H1 (cell line): Measurements from ENCODE around the gene ZDHHC9. TPM values are rescaled to one million over a fixed set of nuclear protein-coding genes. Genes with fewer than 3 reads are reported as not detected.

ENCODE experiments used
- ASH2L ChIP-seq: fragments of 200-600, 300-600 bp; sonication (generic); IDR thresholded peaks from one replicate; pipeline ENCODE4 v1.7.1; 2017; ENCODE audit warnings: low read length
- CHD1 ChIP-seq: IDR thresholded peaks from 2 replicates; pipeline ENCODE4 v1.6.1; 2012; ENCODE audit warnings: low read depth, low read length, improper control_type of control experiment
- EZH2 ChIP-seq: fragments of 200-600 bp; sonication (generic); IDR thresholded peaks from 2 replicates; pipeline ENCODE4 v1.7.1; 2012; ENCODE audit warnings: low read depth, mild to moderate bottlenecking, moderate library complexity, low read length, inconsistent platforms; ENCODE audit not compliant: severe bottlenecking
- RAD21 ChIP-seq, 2 experiments: IDR thresholded peaks in 1 of 2; conservative IDR thresholded peaks in 1 of 2; 2 replicates each; pipeline ENCODE4 v1.6.1; 2011; ENCODE audit warnings: low read depth in 2 of 2, low read length in 2 of 2, improper control_type of control experiment in 1 of 2, inconsistent platforms in 1 of 2, mild to moderate bottlenecking in 1 of 2, moderate library complexity in 1 of 2
- SIX5 ChIP-seq: IDR thresholded peaks from 2 replicates; pipeline ENCODE4 v1.6.1; 2011; ENCODE audit warnings: mild to moderate bottlenecking, low read depth, low read length
- TEAD4 ChIP-seq: IDR thresholded peaks from 2 replicates; pipeline ENCODE4 v1.6.1; 2012; ENCODE audit warnings: low read depth, low read length, inconsistent platforms, mixed read lengths
- USF2 ChIP-seq: IDR thresholded peaks from 2 replicates; pipeline ENCODE4 v1.6.1; 2011; ENCODE audit warnings: low read length, improper control_type of control experiment
- polyA plus RNA-seq, 7 experiments: library from polyadenylated mRNA; depleted of rRNA in 3 of 7; stranded (reverse) in 5 of 7; unstranded in 2 of 7; fragments of >200 nt in 5 of 7; fragments of 200-250 nt in 2 of 7; gene quantifications; 1 replicate in 5 of 7; 2 replicates in 1 of 7; 4 replicates in 1 of 7; pipeline versions ENCODE4 v1.2.1 to v1.2.3, GENCODE V29; 2011 to 2013; ENCODE audit warnings: missing spikeins in 2 of 7, mixed read lengths in 2 of 7
- total RNA-seq: library from RNA; stranded (reverse); fragmentation: NEBNext Ultra II Directional; extraction: Animal tissue kit (Norgen Biotek cat#: 25700); gene quantifications from 2 replicates; pipeline ENCODE4 v1.2.1, GENCODE V29; 2021
- TF ChIP-seq, protein P1 (sequence below): fragments of 300-600 bp; sonication (generic); IDR thresholded peaks from 2 replicates; pipeline ENCODE4 v1.7.1; 2012; ENCODE audit warnings: low read length, moderate library complexity, mild to moderate bottlenecking, inconsistent platforms; ENCODE audit not compliant: insufficient replicate concordance

The ZDHHC9 gene
- total and polyA plus RNA-seq, 2 of the 8 experiments (the other 6 are each of a cell fraction or from before 2014, with no cell fraction given): 18.1 to 28.3 TPM

DNA sequence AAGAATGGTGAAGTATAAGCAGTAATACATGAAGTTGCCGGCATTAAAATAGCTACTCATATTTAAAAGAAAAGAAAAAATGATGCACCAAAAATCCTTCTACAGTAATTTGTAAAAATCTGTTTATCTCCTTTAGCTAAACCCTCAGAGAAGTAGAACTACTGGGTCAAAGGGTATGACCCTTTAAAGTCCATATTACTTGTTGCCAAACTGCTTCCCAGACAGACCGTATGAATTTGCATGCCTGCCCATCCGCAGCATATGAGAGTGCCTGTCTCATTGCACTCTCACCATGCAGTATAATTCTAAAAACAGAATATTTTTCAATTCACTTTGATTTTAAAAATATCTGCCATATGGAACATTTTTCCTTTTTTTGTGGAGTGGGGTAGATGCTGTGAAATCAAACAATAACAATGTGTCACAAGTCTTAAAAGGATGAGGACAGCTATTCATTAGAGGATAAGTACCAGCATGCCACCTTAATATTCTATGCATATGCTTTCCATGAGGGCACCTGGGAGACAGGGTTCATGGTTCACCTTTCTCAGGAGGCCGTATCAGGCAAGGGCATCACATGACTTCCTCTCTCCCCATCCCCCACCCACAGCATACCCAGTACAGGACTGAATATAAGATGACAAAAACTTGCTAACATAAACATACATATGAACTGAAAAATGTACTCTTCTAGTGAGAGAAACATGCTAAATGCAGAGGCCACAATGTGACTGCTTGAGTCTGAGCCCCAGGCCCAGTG lies 17.8 kb downstream of the ZDHHC9 start (continued):
- TF ChIP-seq, protein P1, sequence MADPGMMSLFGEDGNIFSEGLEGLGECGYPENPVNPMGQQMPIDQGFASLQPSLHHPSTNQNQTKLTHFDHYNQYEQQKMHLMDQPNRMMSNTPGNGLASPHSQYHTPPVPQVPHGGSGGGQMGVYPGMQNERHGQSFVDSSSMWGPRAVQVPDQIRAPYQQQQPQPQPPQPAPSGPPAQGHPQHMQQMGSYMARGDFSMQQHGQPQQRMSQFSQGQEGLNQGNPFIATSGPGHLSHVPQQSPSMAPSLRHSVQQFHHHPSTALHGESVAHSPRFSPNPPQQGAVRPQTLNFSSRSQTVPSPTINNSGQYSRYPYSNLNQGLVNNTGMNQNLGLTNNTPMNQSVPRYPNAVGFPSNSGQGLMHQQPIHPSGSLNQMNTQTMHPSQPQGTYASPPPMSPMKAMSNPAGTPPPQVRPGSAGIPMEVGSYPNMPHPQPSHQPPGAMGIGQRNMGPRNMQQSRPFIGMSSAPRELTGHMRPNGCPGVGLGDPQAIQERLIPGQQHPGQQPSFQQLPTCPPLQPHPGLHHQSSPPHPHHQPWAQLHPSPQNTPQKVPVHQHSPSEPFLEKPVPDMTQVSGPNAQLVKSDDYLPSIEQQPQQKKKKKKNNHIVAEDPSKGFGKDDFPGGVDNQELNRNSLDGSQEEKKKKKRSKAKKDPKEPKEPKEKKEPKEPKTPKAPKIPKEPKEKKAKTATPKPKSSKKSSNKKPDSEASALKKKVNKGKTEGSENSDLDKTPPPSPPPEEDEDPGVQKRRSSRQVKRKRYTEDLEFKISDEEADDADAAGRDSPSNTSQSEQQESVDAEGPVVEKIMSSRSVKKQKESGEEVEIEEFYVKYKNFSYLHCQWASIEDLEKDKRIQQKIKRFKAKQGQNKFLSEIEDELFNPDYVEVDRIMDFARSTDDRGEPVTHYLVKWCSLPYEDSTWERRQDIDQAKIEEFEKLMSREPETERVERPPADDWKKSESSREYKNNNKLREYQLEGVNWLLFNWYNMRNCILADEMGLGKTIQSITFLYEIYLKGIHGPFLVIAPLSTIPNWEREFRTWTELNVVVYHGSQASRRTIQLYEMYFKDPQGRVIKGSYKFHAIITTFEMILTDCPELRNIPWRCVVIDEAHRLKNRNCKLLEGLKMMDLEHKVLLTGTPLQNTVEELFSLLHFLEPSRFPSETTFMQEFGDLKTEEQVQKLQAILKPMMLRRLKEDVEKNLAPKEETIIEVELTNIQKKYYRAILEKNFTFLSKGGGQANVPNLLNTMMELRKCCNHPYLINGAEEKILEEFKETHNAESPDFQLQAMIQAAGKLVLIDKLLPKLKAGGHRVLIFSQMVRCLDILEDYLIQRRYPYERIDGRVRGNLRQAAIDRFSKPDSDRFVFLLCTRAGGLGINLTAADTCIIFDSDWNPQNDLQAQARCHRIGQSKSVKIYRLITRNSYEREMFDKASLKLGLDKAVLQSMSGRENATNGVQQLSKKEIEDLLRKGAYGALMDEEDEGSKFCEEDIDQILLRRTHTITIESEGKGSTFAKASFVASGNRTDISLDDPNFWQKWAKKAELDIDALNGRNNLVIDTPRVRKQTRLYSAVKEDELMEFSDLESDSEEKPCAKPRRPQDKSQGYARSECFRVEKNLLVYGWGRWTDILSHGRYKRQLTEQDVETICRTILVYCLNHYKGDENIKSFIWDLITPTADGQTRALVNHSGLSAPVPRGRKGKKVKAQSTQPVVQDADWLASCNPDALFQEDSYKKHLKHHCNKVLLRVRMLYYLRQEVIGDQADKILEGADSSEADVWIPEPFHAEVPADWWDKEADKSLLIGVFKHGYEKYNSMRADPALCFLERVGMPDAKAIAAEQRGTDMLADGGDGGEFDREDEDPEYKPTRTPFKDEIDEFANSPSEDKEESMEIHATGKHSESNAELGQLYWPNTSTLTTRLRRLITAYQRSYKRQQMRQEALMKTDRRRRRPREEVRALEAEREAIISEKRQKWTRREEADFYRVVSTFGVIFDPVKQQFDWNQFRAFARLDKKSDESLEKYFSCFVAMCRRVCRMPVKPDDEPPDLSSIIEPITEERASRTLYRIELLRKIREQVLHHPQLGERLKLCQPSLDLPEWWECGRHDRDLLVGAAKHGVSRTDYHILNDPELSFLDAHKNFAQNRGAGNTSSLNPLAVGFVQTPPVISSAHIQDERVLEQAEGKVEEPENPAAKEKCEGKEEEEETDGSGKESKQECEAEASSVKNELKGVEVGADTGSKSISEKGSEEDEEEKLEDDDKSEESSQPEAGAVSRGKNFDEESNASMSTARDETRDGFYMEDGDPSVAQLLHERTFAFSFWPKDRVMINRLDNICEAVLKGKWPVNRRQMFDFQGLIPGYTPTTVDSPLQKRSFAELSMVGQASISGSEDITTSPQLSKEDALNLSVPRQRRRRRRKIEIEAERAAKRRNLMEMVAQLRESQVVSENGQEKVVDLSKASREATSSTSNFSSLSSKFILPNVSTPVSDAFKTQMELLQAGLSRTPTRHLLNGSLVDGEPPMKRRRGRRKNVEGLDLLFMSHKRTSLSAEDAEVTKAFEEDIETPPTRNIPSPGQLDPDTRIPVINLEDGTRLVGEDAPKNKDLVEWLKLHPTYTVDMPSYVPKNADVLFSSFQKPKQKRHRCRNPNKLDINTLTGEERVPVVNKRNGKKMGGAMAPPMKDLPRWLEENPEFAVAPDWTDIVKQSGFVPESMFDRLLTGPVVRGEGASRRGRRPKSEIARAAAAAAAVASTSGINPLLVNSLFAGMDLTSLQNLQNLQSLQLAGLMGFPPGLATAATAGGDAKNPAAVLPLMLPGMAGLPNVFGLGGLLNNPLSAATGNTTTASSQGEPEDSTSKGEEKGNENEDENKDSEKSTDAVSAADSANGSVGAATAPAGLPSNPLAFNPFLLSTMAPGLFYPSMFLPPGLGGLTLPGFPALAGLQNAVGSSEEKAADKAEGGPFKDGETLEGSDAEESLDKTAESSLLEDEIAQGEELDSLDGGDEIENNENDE: no peak
- TF ChIP-seq CHD1 (no peak), SIX5 (no peak), ASH2L (no peak), EZH2 (no peak), USF2 (no peak), RAD21 (IDR thresholded peaks at IDR 0.05 in 1 of 2, conservative IDR thresholded peaks at IDR 0.05 in 1 of 2; ENCODE audit: low read depth in 2 of 2, low read length in 2 of 2) (no peak), TEAD4 (no peak)
- TF ChIP-seq, all 59 proteins: peak for 0
